Skeletal muscle cell (primary cell): ENCODE data around the gene KRT40.

Source experiments
- DNase-seq: peaks from one replicate; pipeline ENCODE4 v3.0.0-alpha.2; 2010; ENCODE audit warnings: low read depth
- H3K4me3 ChIP-seq: 2 replicates; pipeline ENCODE4 v1.5.1; 2011; ENCODE audit warnings: low read depth, mild to moderate bottlenecking, control low read depth, low read length, moderate library complexity

The KRT40 gene

DNA sequence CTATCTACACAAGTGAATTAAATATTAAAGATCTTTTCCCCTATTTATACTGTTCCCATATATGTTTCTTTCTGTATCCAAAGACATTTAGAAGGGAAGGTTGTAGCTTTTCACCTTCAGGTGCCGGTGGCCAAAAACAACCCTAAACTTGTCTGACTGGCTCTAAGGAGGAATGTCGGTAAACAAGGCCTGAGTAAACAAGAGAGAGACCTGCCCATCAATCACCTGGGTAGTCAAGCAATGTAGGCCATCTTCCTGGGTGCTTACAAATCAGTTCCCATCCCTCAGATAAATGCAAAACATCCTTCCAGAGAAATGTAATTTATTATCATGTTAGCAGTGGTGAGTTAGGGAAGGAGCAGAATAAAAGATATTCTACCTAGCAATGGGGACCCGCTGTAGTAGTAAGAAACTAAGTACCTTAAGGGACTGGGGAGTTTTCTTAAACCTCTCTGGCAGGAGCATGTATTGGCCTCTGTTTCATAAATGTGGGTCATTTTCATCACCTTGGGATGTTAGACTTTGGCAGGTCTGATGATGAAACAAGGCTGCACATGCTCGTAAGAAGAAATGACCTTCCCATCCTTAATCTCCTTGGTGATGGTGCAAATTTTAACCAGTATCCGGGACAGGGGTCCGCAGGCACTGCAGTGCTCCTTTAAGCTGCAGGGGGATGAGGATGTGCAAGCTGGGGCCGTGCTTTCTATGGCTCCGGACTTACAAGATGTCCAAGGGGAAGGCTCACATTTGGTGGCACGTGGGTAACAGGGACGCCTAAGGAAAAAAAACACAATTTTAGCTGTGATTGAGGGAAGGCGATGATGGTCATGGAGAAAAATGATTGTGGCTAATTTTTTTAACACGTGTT, 25.8 kb downstream of the KRT40 start:
- DNase-seq, result no peak
- no peak overlapping the region for H3K4me3 ChIP-seq

DNA sequence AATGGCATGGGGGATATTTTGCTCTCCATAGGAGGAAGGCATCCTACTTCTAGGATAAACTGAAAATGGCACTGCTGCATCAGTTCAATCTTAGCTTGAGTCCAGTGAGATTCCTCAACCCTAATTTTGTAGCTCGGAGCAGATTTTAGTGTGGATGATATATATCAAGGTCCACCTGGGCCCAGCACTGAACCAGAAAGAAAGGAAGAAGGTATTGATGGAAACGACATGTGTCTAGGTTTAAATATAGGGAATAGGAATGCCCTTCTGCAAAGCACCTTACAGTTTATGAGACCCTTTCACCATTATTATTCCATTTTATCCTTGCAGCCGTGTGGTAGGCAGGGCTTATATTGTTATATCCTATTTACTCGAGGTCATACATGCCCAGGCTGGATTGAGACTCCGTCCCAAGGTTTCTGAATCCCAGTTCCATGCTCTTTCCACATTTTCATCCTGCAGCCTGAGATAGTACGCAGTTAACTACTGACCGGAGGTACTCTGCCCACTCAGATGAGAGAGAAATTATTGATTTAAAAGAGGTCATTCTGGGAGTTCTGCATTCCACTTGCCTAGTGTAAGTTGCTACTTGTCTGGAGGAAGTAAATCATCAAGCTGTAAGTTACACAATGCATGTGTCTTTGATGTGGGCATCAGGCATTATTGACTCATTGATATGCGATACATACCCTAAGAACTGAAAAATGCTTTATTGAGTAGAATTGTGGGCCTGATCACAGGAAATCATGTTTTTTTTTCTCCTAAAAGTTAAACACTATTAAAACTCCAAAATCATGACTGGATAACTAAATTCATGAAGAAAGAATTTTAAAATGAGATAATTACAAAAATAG, 27.5 kb downstream of the KRT40 start:
- no peak overlapping the region for H3K4me3 ChIP-seq
- DNase-seq, result peak; percentile 98

DNA sequence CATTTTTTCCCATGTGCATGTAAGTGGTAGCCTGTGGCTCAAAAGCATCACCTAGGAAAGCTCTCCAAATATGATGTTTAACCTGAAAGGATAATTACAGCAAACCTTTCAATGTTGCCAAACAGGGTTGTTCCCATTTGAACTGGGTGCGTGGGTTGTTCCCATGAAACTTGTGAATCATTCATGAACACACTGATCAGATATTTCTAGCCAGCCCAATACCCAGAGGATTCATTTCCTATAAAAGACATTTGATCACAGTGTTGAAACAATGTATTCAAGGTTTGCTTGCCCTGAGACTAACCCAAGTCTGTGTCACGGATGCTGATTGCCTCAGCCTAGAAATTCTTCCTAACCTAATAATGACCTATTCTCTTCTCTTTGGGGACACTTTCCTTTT, 30.2 kb downstream of the KRT40 start:
- DNase-seq, result peak; percentile 96
- no peak overlapping the region for H3K4me3 ChIP-seq

DNA sequence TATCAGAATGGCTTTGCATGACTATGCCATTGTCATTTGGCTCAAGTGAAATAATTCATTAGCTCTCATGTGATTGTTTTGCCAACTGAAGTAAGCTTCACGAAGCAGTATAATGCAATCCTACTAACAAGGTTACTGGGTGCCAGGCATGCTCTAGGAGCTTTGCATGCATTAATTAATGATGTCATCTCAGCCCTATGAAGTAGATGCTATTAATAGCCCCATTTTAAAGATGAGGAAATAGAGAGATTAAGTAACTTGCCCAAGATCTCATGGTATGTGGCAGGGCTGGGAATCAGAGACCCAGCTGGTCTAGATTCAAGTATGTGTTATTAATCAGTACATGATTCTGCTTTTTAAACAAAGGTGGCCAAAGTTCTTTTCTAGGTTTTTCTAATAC, 31.5 kb downstream of the KRT40 start:
- DNase-seq, result peak; percentile 79
- no peak overlapping the region for H3K4me3 ChIP-seq

DNA sequence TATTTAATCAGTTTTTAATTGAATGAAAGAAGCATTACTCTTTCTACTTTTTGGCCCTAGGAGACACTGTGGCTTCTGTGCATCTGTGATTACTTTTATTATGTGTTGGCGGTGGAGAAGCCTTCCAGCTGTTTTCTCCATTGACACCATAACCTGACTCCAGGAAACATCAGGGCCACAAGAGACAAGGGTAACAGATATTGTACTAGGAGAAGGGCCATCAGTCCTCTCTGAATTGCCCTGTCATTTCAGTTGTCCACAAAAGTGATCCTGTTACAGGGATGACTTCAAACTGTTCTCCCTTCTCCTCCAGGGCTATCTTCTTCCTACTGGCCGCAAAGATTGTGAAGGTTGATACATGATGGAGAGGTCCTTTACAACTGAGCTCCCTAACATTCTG, 32.0 kb downstream of the KRT40 start:
- H3K4me3 ChIP-seq, result no peak overlapping the region
- no peak for DNase-seq

DNA sequence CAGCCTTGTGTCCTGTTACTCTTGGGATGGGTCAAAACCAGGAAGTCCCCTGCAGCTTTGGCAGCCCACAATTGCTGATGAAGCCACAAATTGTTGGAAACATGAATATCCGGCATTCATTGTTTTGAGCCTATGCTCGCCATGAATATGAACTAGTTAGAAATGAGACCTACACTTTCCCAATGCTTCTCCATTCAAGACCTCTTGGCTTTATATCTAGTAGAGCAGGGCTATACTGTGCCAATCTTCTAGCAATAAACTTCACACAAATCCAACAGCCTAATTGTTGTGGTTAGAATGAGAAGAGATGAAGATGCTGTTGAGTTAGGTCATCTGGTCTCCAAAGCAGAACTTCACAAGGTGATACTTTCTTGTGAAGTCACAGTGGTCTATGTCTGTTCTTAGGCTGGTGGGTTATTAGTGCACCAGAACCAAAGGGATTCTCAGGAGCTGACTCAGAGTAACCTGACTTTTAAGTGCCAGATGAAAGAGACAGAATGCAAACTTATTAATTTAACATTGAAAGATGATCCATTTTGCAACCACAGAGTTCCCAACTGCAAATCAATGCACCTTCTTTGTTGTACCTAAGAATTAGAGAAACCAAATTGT, 33.0 kb downstream of the KRT40 start:
- DNase-seq, result no peak
- H3K4me3 ChIP-seq, result no peak overlapping the region

DNA sequence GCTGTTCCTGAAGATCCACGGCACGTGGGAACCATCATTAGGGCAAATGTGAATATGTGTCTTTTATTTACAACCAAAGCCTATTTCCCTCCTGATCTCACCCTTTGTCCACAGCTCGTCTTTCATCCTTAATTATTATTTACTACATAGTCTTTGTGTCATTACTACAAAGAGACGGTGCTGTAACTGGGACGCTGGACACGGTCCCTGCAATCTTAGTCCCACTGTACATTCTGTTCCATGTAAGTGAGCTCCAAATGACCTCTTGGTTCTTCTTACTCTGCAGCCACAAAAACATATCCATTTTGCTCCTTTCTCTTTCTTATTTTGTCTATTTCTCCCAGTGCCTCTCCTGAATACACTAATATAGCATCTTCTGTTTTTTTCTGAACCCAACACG, 34.0 kb downstream of the KRT40 start:
- H3K4me3 ChIP-seq, result no peak overlapping the region

DNA sequence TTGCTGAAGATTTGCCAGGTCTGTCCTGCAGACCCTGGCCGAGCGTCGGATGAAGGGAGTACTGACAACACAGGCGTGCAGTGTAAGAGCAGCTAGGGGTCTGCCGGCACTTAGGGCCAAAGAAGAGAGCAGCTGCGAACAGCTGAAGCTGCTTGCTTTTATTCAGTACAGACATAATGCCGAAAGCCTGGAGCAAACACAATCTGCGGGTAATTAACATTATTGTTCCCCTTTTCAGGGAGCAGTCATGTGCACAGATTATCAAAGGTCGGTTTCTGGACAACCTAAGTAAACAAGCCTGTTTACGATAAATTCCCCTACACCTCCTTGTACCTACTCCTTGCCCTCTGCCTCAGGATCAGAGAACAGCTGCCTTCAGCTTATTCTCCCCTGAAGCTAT, 34.7 kb downstream of the KRT40 start:
- no peak overlapping the region for H3K4me3 ChIP-seq
- no peak for DNase-seq

More for the DNA sequence above, 34.0 kb downstream of the KRT40 start:
- DNase-seq, result no peak

DNA sequence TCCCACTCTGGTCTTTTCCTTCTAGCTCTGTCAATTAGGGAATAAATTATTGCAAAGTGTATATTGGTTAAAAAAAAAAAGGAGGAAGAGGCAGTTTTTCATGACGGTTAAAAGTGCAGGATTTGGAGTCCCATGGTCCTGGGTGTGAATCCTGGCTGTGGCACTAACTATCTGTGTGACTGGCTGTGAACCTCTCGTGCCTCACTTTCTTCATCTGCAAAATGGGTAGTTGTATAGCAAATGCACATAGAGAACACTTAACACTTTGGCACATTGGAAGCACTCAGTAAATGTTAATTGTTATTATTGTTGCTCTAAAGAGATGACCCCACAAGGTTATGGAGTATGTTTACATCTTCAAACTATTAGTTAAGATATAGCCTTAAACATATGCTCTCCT, 36.2 kb downstream of the KRT40 start:
- no peak for DNase-seq

DNA sequence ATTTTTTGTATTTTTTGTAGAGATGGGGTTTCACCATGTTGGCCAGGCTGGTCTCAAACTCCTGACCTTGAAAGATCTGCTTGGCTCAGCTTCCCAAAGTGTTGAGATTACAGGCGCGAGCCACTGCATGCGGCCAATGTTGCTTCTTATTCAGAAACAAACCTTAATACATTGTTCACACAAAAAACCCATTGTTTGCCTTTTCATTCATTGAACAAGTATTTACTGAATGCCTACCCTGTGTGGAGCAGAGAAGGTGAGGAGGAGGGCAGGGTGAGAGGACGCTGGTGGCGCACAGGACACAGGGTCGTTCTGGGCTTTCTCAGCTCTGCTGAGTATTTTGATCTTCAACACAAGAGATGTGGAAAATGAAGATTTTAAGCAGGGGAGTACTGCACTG, 38.7 kb downstream of the KRT40 start:
- H3K4me3 ChIP-seq, result no peak overlapping the region
- DNase-seq, result no peak

More for the DNA sequence above, 36.2 kb downstream of the KRT40 start:
- H3K4me3 ChIP-seq, result no peak overlapping the region

DNA sequence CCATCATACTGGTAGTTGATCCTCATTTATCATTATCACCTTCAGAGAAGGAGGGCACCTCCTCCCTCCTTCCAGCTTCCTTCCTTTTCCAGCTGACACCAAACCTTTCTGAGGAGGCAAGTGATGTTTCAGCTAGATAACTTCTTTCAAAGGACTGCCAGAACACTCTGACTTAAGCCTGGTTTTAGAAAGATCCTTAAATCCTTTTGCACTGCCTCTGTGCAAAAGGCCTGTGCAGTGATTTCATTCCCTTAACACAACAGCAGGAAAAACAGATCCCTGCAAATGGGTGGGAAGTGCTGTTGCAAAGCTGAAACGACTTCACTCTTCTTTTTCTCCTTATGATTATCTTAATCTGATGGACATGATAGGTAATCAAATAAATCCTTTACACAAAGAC, 39.6 kb downstream of the KRT40 start:
- DNase-seq, result no peak
- H3K4me3 ChIP-seq, result no peak overlapping the region

DNA sequence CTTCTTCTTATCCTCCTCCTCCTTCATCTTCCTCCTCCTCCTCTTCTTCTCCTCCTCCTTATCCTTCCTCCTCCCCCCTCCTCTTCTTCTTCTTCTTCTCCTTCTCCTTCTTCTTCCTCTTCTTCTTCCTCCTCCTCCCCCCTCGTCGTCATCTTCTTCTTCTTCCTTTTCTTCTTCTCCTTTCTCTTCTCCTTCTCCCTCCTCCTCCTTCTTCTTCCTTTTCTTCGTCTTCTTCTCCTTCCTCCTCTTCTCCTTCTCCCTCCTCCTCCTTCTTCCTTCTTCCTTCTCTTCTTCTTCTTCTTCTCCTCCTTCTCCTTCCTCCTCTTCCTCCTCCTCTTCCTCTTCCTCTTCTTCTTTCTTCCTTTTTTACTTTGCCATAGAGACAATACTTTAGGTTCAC, 41.6 kb downstream of the KRT40 start:
- H3K4me3 ChIP-seq, result no peak overlapping the region
- DNase-seq, result no peak

DNA sequence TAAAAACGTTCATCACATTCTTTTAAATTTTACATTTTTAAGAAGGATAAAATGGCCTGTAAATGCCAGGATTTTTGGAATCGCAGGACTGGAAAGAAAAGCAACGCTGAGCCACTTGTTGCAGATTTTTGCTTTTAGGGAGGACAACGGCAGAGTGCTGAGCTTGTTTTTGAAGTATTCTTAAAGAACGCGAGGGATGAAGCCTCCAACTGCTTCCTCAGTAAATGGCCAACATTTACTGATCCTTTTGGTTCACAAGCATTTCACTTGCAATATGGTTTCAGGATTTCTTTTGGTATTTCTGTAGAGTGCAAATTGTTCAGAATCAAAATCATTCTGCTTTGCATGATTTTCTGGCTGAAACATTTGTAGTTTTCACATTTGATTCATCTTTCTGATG, 43.9 kb downstream of the KRT40 start:
- no peak for DNase-seq

DNA sequence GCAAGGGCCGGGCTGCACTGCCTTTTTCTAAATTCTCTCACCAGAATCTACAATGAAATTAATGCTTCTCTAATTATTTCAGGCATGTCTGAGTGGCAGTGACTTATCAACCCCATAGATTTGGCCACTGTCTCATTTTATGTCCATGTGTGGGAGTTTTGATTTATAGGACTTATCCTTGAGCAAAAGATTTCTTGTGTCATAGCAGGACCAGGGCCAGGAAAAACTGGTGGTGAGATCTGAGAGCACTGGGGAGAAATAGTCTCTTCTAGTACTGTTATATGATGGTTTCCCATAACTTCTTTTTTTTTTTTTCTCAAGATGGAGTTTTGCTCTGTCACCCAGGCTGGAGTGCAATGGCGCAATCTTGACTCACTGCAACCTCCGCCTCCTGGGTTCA, 45.1 kb downstream of the KRT40 start:
- H3K4me3 ChIP-seq, result no peak overlapping the region
- DNase-seq, result peak; percentile 54

More for the DNA sequence above, 43.9 kb downstream of the KRT40 start:
- H3K4me3 ChIP-seq, result no peak overlapping the region

DNA sequence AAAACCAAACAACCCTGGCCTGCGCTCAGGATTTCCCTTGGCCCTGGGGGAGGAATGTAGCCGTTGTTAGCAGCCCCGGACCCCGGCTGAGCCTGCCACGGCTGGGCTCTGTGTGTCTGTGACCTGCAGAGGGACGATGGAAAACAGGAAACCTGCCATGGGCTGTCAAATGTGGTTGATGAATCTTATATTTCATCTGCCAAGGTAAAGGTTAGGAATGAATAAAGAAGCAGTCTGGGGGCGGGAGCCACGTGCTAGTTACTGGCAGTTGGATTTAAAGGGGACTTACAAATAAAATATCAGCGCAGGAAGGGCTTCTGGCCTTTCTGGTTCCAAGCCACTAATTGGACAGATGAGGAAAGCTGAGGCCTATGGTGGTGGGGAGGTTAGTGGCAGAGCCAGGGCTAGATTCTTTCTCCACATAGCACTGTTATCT, 46.7 kb downstream of the KRT40 start, which contains the start of gene KRT23:
TSS of gene KRT23 (minus strand) at position 263 of the 436 bp plus-strand sequence. CDS start 1,043 bp downstream, outside the sequence.
- no peak within 1 kb of the TSS for H3K4me3 ChIP-seq
- no peak for DNase-seq

DNA sequence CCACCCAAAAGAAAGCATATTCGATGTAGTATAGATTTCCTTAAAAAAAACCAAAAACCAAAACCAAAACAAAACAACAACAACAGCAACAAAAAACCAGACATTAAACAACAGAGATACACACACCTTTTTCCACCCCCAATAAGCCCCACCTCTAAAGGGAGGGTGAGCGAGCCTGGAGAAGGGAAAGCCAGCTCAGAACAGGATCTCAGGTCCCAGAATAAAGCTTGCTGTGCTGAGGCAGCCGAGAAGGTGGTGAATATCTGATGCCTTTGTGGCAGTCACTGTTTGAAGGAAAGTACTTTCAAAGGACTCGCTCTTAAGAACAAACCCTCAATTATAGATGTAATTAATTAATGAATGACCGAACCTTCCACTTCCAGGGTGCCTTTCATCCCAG, 47.1 kb downstream of the KRT40 start:
- no peak for DNase-seq
- no peak overlapping the region for H3K4me3 ChIP-seq

DNA sequence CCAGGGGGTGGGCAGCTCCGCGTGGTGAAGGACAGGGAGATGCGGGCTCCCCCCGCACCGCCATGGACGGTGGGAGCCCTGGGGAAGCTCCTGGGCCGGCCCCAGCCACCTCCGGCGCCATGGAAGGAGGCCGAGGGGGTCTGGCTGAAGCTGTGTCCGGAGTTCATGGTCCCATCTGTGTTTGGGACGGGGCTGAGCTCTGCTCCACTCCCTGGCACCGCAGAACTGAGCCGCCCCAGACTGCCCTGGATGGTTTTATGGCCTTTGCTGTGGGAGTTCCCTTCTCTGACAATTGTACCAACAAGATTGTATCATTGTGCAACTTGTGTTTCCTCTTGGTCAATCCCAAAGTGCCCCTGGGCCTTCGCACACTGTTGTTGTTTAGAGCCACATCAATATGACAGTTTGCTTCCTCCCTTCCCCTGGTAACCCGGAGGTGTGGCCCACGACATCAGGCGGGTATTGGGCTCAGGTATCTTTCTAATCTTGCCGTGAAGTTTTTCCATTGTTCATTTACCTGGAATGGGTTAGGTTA, 47.6 kb downstream of the KRT40 start:
- DNase-seq, result no peak
- no peak overlapping the region for H3K4me3 ChIP-seq

DNA sequence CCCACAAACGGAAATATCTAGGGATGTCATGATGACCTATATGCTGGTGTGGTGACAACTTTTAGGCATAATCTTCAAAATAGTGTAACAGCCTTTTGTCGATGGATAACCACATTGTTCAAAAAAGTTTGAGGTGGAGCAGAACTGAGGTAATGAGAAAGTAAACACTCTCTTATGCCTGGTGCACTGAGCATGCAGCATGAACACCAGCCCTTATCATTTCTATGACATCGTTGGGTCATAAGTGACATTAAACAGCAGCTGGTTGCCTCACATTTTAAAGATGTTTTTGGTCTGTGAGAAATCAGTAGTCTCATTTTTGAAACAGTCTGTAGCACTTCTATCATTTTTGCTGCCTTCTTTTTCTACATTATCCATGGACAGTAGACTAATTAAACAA, 48.5 kb downstream of the KRT40 start:
- no peak overlapping the region for H3K4me3 ChIP-seq
- DNase-seq, result no peak

DNA sequence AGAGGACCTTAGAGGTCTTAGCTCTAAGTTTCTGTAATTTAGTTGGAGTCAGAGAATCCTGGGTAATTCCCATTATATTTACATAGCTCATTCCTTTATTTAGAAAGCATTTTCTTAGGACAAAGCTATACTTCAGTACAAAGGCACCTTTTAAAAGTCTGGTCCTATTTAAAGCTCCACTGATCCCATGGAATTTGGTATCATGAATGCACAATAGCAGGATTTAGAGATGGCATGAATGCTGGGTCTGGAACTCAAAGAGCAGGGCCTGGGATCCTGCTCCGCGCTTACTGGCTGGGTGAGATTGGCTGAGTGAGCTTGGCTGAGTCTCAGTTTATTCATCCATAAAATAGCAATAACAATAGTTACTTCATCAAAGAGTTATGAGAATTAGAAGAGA, 51.5 kb downstream of the KRT40 start:
- H3K4me3 ChIP-seq, result no peak overlapping the region
- DNase-seq, result no peak

DNA sequence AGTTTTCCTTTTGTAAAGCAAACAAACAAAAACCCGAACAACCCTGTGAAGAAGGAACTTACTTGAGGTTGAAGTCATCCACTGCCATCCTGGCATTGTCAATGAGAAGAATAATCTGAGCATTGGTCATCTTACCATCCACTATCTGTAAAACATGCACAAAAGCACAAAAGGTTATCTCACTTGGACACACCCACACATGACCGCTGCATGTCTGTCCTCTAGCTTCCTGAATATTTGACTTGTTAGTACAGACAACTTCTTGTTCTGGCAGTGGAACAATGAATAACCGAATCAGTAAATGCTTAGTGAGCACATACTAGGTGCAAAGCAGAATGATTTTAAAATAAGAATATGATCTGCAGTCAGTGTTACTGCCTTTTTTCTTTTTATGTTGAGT, 52.8 kb downstream of the KRT40 start:
- H3K4me3 ChIP-seq, result no peak overlapping the region
- no peak for DNase-seq
